Effector memory CD4-positive, alpha-beta T cell (primary cell): ENCODE measurements around the gene SLC25A40.
"Not testable (repeated sequence)": the region's sequence is repeated elsewhere in the genome, so short reads cannot be mapped to it uniquely, and the experiment has no call there.

ENCODE experiments used
- DNase-seq, 3 donors: peaks; one replicate each; pipeline ENCODE4 v3.0.0-alpha.2; 2020
- H3K27ac ChIP-seq: 2 replicates; pipeline ENCODE4 v1.7.0; 2013; ENCODE audit warnings: mild to moderate bottlenecking, low read length, moderate library complexity; ENCODE audit not compliant: insufficient read depth, poor library complexity, severe bottlenecking
- H3K27me3 ChIP-seq: replicated peaks from 2 replicates; pipeline ENCODE4 v1.7.0; 2013; ENCODE audit warnings: mild to moderate bottlenecking, low read length; ENCODE audit not compliant: insufficient read depth, control insufficient read depth, poor library complexity, severe bottlenecking
- H3K36me3 ChIP-seq: 2 replicates; pipeline ENCODE4 v1.7.0; 2013; ENCODE audit warnings: mild to moderate bottlenecking, low read length, moderate library complexity; ENCODE audit not compliant: control insufficient read depth, insufficient read depth
- H3K4me1 ChIP-seq: 2 replicates; pipeline ENCODE4 v1.7.0; 2013; ENCODE audit warnings: low read length, mild to moderate bottlenecking; ENCODE audit not compliant: control insufficient read depth, insufficient read depth, poor library complexity, severe bottlenecking
- H3K4me3 ChIP-seq: 2 replicates; pipeline ENCODE4 v1.7.0; 2013; ENCODE audit warnings: low read length, low read depth, mild to moderate bottlenecking; ENCODE audit not compliant: insufficient read depth, poor library complexity, severe bottlenecking
- H3K9me3 ChIP-seq: 2 replicates; pipeline ENCODE4 v1.7.0; 2013; ENCODE audit warnings: mild to moderate bottlenecking, low read length, moderate library complexity; ENCODE audit not compliant: control insufficient read depth

SLC25A40 gene

GRCh38 chr7:87833130-87833529 lies 43.0 kb downstream of the SLC25A40 start:
- Histone ChIP-seq H3K4me3 (no peak overlapping the region), H3K4me1 (no peaks in the 10 kb centered on the region), H3K27ac (no peak overlapping the region), H3K36me3 (peaks cover 2% of the 10 kb centered on the region), H3K9me3 (no peaks in the 10 kb centered on the region), H3K27me3 (no peaks in the 10 kb centered on the region)
- DNase-seq: no peak

GRCh38 chr7:87831097-87831496 lies 45.1 kb downstream of the SLC25A40 start:
- no peaks in the 10 kb centered on the region for H3K27me3 ChIP-seq
- DNase-seq: no peak
- no peak overlapping the region for H3K27ac ChIP-seq
- no peaks in the 10 kb centered on the region for H3K36me3 ChIP-seq
- H3K4me1 ChIP-seq: no peaks in the 10 kb centered on the region
- no peaks in the 10 kb centered on the region for H3K9me3 ChIP-seq
- no peak overlapping the region for H3K4me3 ChIP-seq

- H3K4me3 ChIP-seq, DNase-seq, H3K27ac ChIP-seq, H3K9me3 ChIP-seq, H3K36me3 ChIP-seq, H3K27me3 ChIP-seq, H3K4me1 ChIP-seq: not testable (repeated sequence)
Observed at GRCh38 chr7:87828383-87828782, 47.8 kb downstream of the SLC25A40 start.

- H3K9me3 ChIP-seq, DNase-seq, H3K27me3 ChIP-seq: not testable (repeated sequence)
Observed at GRCh38 chr7:87825369-87825768, 50.8 kb downstream of the SLC25A40 start.

GRCh38 chr7:87822056-87822455 lies 54.1 kb downstream of the SLC25A40 start:
- not testable (repeated sequence) for H3K9me3 ChIP-seq, DNase-seq, H3K4me3 ChIP-seq, H3K27ac ChIP-seq, H3K27me3 ChIP-seq, H3K36me3 ChIP-seq, H3K4me1 ChIP-seq

More at GRCh38 chr7:87825369-87825768, 50.8 kb downstream of the SLC25A40 start:
- not testable (repeated sequence) for H3K27ac ChIP-seq, H3K4me3 ChIP-seq, H3K4me1 ChIP-seq, H3K36me3 ChIP-seq

GRCh38 chr7:87818336-87818735 lies 57.8 kb downstream of the SLC25A40 start:
- DNase-seq: no peak
- H3K4me3 ChIP-seq: no peak overlapping the region
- H3K27ac ChIP-seq: no peak overlapping the region
- H3K9me3 ChIP-seq: no peaks in the 10 kb centered on the region
- H3K4me1 ChIP-seq: no peaks in the 10 kb centered on the region
- H3K36me3 ChIP-seq: no peaks in the 10 kb centered on the region
- H3K27me3 ChIP-seq: no peaks in the 10 kb centered on the region

GRCh38 chr7:87816389-87816788 lies 59.8 kb downstream of the SLC25A40 start:
- no peaks in the 10 kb centered on the region for H3K4me1 ChIP-seq
- no peak for DNase-seq
- no peaks in the 10 kb centered on the region for H3K9me3 ChIP-seq
- H3K36me3 ChIP-seq: no peaks in the 10 kb centered on the region
- H3K4me3 ChIP-seq: no peak overlapping the region
- no peak overlapping the region for H3K27ac ChIP-seq
- H3K27me3 ChIP-seq: no peaks in the 10 kb centered on the region

- Histone ChIP-seq H3K36me3 (no peaks in the 10 kb centered on the region), H3K4me3 (no peak overlapping the region), H3K4me1 (no peaks in the 10 kb centered on the region), H3K27me3 (no peaks in the 10 kb centered on the region), H3K27ac (no peak overlapping the region), H3K9me3 (no peaks in the 10 kb centered on the region)
- DNase-seq: no peak
Observed at GRCh38 chr7:87810726-87811125, 65.4 kb downstream of the SLC25A40 start.

- H3K36me3 ChIP-seq: no peaks in the 10 kb centered on the region
- no peaks in the 10 kb centered on the region for H3K9me3 ChIP-seq
- no peaks in the 10 kb centered on the region for H3K4me1 ChIP-seq
- H3K27me3 ChIP-seq: no peaks in the 10 kb centered on the region
- no peak for DNase-seq
- H3K4me3 ChIP-seq: no peak overlapping the region
- no peak overlapping the region for H3K27ac ChIP-seq
Observed at GRCh38 chr7:87810130-87810529, 66.0 kb downstream of the SLC25A40 start.

- DNase-seq: no peak
- Histone ChIP-seq H3K27ac (no peak overlapping the region), H3K36me3 (no peaks in the 10 kb centered on the region), H3K27me3 (no peaks in the 10 kb centered on the region), H3K9me3 (no peaks in the 10 kb centered on the region), H3K4me1 (no peaks in the 10 kb centered on the region), H3K4me3 (no peak overlapping the region)
Observed at GRCh38 chr7:87806150-87806549, 70.0 kb downstream of the SLC25A40 start.
